Spleen (tissue), 7 donors: ENCODE results near the gene SOX21.

Experiments
- CTCF ChIP-seq, 11 experiments: fragments of 200-600 bp in 7 of 11; fragments of 450-650 bp in 4 of 11; sonication (generic) in 4 of 11; IDR thresholded peaks in 8 of 11; conservative IDR thresholded peaks in 3 of 11; 1 replicate in 7 of 11; 2 replicates in 4 of 11; pipeline versions ENCODE4 v1.4.0 to v1.8.0; 2016 to 2021; ENCODE audit warnings: antibody characterized with exemption in 11 of 11, inconsistent platforms in 4 of 11, mild to moderate bottlenecking in 1 of 11
- POLR2A ChIP-seq, 3 donors: fragments of 450-650 bp; IDR thresholded peaks; one replicate each; pipeline ENCODE4 v1.5.1; 2017; ENCODE audit warnings: antibody characterized with exemption in 3 of 3, mild to moderate bottlenecking in 1 of 3
- POLR2AphosphoS5 ChIP-seq, 3 donors: sonication (generic); formaldehyde crosslinking; IDR thresholded peaks; one replicate each; pipeline ENCODE4 v1.5.1; 2017; ENCODE audit warnings: antibody characterized with exemption in 3 of 3
- donor health status: DM: no; HTN: no; CAD: no; lungs with moderate emphysema.
- donor health status: DM: no; HTN: no; CAD: no.
- donor health status: DM: no; HTN: no; CAD: no.

GRCh38 chr13:94674609-94675348, 37.6 kb downstream of the SOX21 start:
- TF ChIP-seq CTCF (IDR thresholded peaks at IDR 0.05 in 8 of 11, conservative IDR thresholded peaks at IDR 0.05 in 3 of 11) (peak in 6 of 11 experiments; percentile 18 to 61 (median 54)), POLR2A (IDR thresholded peaks at IDR 0.05) (no peak), POLR2AphosphoS5 (IDR thresholded peaks at IDR 0.05) (no peak)
